A673 (cell line): Measurements from ENCODE around the gene CNN1. TPM values are rescaled to one million over a fixed set of nuclear protein-coding genes. Genes with fewer than 3 reads are reported as not detected.

Source experiments
- BruUV-seq: library from RNA; stranded (reverse); fragments of 400-500 nt; replicated peaks from 2 replicates; lab custom pipeline; 2021; lab: Mats Ljungman, UMichigan
- CTCF ChIA-PET: fragments of 300-600 bp; sonication (Branson Sonifier 250); formaldehyde crosslinking; loops from one replicate; lab custom pipeline; 2022; ENCODE audit warnings: antibody characterized with exemption; lab: Charles Lee
- POLR2A ChIA-PET: fragments of 300-600 bp; sonication (Branson Sonifier 250); formaldehyde crosslinking; loops from one replicate; lab custom pipeline; 2022; ENCODE audit warnings: antibody characterized with exemption; ENCODE audit not compliant: low non-redundant PET; lab: Charles Lee
- DNase-seq: peaks from one replicate; pipeline ENCODE4 v3.0.0-alpha.2; 2015; ENCODE audit warnings: low spot score
- H3K27ac ChIP-seq: fragments of 200-600 bp; sonication (generic); 2 replicates; pipeline ENCODE4 v1.5.1; 2016; ENCODE audit warnings: mixed run types, low read depth, mild to moderate bottlenecking, mixed read lengths, antibody characterized with exemption, low read length; ENCODE audit not compliant: poor library complexity, severe bottlenecking
- H3K27me3 ChIP-seq: fragments of 200-600 bp; sonication (generic); replicated peaks from 2 replicates; pipeline ENCODE4 v1.6.1; 2017; ENCODE audit warnings: mixed run types, low read depth, mild to moderate bottlenecking, mixed read lengths, antibody characterized with exemption, low read length; ENCODE audit not compliant: insufficient read depth, poor library complexity
- H3K36me3 ChIP-seq: fragments of 200-600 bp; sonication (generic); 2 replicates; pipeline ENCODE4 v1.6.1; 2016; ENCODE audit warnings: mixed run types, mild to moderate bottlenecking, mixed read lengths, antibody characterized with exemption, low read length; ENCODE audit not compliant: insufficient read depth, poor library complexity, severe bottlenecking
- H3K4me1 ChIP-seq: fragments of 200-600 bp; sonication (generic); 2 replicates; pipeline ENCODE4 v1.6.1; 2017; ENCODE audit warnings: mixed run types, mild to moderate bottlenecking, mixed read lengths, antibody characterized with exemption, low read length; ENCODE audit not compliant: insufficient read depth, poor library complexity, severe bottlenecking
- H3K4me3 ChIP-seq: fragments of 200-600 bp; sonication (generic); 2 replicates; pipeline ENCODE4 v1.5.1; 2016; ENCODE audit warnings: low read depth, mixed run types, mild to moderate bottlenecking, mixed read lengths, low read length; ENCODE audit not compliant: poor library complexity, severe bottlenecking
- H3K9me3 ChIP-seq: fragments of 200-600 bp; sonication (generic); 2 replicates; pipeline ENCODE4 v1.6.1; 2016; ENCODE audit warnings: mixed run types, low read depth, mild to moderate bottlenecking, mixed read lengths, antibody characterized with exemption, low read length; ENCODE audit not compliant: poor library complexity, severe bottlenecking
- CTCF ChIP-seq: fragments of 300-800, 200-600 bp; sonication (generic); conservative IDR thresholded peaks from 2 replicates; pipeline ENCODE4 v1.5.1; 2017; ENCODE audit warnings: low read depth, mild to moderate bottlenecking, antibody characterized with exemption, low read length, moderate library complexity, mixed read lengths
- EZH2 ChIP-seq: fragments of 200-600 bp; sonication (generic); IDR thresholded peaks from 2 replicates; pipeline ENCODE4 v1.6.1; 2017; ENCODE audit warnings: borderline replicate concordance, low read depth, mild to moderate bottlenecking, mixed read lengths, antibody characterized with exemption, low read length; ENCODE audit not compliant: poor library complexity, severe bottlenecking
- intact Hi-C: fragments of 100-400 bp; cut with micrococcal nuclease; formaldehyde crosslinking; loops from one replicate; pipeline ENCODE4 v1.10.0; 2022; ENCODE audit not compliant: unreplicated experiment
- total RNA-seq: library from RNA; stranded (reverse); gene quantifications from 2 replicates; pipeline ENCODE4 v1.2.3, GENCODE V29; 2021

Gene CNN1
- total RNA-seq, 1 experiment from 2014 or later = 0.60 TPM

GRCh38 chr19:11535792-11536595 is 2.7 kb upstream of the CNN1 start:
- no peaks in the 10 kb centered on the region for H3K27me3 ChIP-seq
- H3K4me1 ChIP-seq = peaks cover 10% of the 10 kb centered on the region
- intact Hi-C loops = no loop called here
- POLR2A ChIA-PET = no interaction called here
- CTCF ChIA-PET = interaction anchor here (0.6 to 0.8 kb wide), 4 partner anchors 12 to 233 kb away, joined by 3 to 4 read pairs (median 4); partner anchors contain the start of gene ODAD3
- no peak for TF ChIP-seq EZH2
- peak; percentile 80 for TF ChIP-seq CTCF
- no peaks in the 10 kb centered on the region for H3K9me3 ChIP-seq
- H3K27ac ChIP-seq = peak overlapping the region; percentile 63
- peak overlapping the region; percentile 24 for H3K4me3 ChIP-seq
- DNase-seq = peak; percentile 90
- H3K36me3 ChIP-seq = no peaks in the 10 kb centered on the region
- BruUV-seq = no TSS peak

- peak overlapping the region; percentile 31 for H3K4me3 ChIP-seq
- no peak overlapping the region for H3K27ac ChIP-seq
- no peaks in the 10 kb centered on the region for H3K36me3 ChIP-seq
- intact Hi-C loops = no loop called here
- TF ChIP-seq CTCF (no peak), EZH2 (no peak)
- BruUV-seq = no TSS peak
- CTCF ChIA-PET = no interaction called here
- DNase-seq = no peak
- POLR2A ChIA-PET = no interaction called here
- no peaks in the 10 kb centered on the region for H3K27me3 ChIP-seq
- peaks cover 10% of the 10 kb centered on the region for H3K4me1 ChIP-seq
- H3K9me3 ChIP-seq = no peaks in the 10 kb centered on the region
These were observed 1.1 kb downstream of the CNN1 start for GRCh38 chr19:11539495-11540365.

- no peak for TF ChIP-seq CTCF
- no peak for TF ChIP-seq EZH2
- ChIA-PET CTCF (no interaction called here), POLR2A (no interaction called here)
- no peak overlapping the region for H3K4me3 ChIP-seq
- BruUV-seq = no TSS peak
- H3K4me1 ChIP-seq = peaks cover 10% of the 10 kb centered on the region
- no peak for DNase-seq
- H3K36me3 ChIP-seq = no peaks in the 10 kb centered on the region
- H3K27me3 ChIP-seq = no peaks in the 10 kb centered on the region
- no peaks in the 10 kb centered on the region for H3K9me3 ChIP-seq
- intact Hi-C loops = no loop called here
- no peak overlapping the region for H3K27ac ChIP-seq
These were observed 2.0 kb downstream of the CNN1 start for GRCh38 chr19:11540645-11541044.
